Measurements from ENCODE around the gene LANCL3. TPM values are rescaled to one million over a fixed set of nuclear protein-coding genes. Genes with fewer than 3 reads are reported as not detected.
A peak's percentile ranks its signal among the peaks of the same experiment; 100 is the strongest.

LANCL3 gene
- total RNA-seq, 1 donor from 2014 or later, result 0.05 TPM

DNA sequence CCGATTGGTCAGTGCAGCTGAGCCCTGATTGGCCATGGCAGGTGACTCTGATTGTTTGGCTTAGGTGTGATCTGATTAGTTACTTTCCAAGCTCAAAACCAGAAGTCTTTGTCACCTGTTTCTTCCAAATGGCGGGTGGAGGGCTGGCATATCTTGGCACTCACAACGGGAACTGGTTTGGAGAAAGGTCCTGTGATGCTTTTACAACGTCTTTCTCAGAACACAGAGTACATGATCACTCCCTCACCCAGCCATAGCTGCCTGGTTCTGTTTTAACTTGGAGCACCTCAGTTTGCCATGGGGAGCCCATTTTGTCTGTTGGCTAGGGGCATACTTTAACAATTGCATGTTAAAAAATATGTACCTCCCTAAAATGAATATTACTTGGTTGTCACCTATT is 101.1 kb downstream of the LANCL3 start:
- intact Hi-C loops (cut with DNase I), result no loop called here
- no peak for ATAC-seq (ENCODE audit: poor library complexity)
- no peak for DNase-seq

DNA sequence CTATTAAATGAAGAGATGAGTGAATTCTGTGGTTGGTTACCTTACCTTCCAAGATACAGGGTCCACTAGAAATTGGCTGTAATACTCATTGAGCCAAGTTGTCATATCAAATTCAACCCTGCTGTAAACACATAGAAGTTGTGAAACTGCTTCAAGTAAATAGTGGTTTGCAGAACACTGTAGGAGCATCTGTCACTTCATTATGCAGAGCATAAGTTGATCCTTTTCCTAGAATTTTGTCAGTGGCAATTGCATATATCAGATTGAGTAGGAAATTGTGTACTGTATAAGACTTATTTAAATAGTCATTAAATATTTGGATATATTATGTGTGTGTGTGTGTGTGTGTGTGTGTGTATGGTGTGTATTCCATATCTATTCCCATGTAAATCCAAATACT is 105.3 kb downstream of the LANCL3 start:
- ATAC-seq (ENCODE audit: poor library complexity), result no peak

DNA sequence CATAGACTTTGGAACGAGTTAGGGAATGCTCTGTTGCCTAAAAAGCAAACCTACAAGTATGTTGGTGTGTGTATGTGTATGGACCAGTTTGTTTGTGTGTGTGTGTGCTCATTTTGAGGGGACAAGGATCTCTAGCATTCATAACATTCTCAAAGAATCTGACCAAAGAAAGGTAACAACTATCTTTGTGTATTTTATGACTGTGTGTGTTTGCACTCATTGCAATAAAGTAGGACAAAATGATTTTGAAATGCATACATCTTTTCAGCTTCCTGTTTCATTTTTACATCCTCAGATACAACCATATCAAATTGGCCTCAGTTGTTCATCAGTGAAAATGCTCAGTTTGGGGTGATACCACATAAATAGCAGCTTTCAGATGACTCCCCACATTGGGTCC is 105.8 kb downstream of the LANCL3 start:
- ATAC-seq (ENCODE audit: poor library complexity) (no peak), DNase-seq (no peak)
- intact Hi-C loops (cut with DNase I), result no loop called here

More for the DNA sequence above, 105.3 kb downstream of the LANCL3 start:
- DNase-seq, result no peak
- intact Hi-C loops (cut with DNase I), result no loop called here

DNA sequence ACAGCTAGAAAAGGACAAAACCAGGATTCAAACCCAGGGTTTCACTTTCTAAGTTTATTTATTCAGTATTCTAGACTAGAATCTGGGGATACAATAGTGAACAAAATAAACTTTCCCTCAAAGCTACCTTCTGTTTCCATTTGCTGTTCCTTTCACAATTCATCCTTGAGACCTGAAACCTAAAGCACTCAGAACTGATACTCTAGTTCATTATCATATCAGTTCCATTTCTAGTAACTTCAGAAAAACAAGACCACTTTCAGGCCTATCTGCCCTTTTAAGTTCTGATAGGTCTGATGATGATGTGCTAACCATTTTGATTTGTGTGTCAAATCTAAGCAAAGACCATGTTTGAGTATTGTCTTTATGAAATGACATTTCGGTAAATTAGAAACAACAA is 106.3 kb downstream of the LANCL3 start:
- ATAC-seq (ENCODE audit: poor library complexity), result no peak
- no peak for DNase-seq
- intact Hi-C loops (cut with DNase I), result no loop called here

DNA sequence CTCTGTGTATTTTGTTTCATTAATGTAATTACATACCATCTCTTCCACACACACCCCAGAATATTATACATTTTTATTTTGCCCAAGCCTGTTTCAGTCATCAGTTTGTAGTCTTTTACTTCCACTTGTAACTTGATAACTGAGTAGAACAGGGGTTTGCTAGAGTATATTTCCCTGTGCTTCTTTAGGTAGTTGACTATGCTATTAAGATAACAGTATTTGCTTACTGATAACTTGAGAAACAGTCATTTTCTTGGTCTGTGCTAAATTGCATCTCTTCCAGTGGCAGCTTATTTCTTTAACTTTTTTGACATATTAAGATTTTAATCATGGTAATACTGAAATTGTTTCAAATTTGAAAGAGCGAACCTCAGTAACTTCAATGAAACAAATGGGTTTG is 107.1 kb downstream of the LANCL3 start:
- intact Hi-C loops (cut with DNase I), result no loop called here
- ATAC-seq (ENCODE audit: poor library complexity), result no peak
- DNase-seq, result no peak

DNA sequence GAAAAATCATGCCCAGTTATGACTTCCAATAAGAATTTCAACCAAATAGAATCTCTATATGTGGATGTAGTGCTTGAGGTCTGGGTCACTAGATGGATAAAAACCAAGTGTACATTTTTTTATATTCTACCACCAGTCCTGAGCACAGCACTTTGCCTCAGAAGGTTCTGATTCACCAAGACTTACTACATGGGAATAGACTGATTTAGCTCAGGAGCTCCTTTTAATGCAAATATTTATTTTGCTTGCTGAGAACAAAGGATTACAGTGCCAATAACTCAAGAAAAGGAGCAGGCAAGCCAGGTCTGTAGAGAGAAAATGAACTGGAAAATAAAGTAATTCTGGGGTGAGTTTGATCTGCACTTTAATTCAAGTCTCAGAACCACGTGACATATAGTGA is 107.8 kb downstream of the LANCL3 start:
- intact Hi-C loops (cut with DNase I), result no loop called here
- DNase-seq (no peak), ATAC-seq (ENCODE audit: poor library complexity) (no peak)

DNA sequence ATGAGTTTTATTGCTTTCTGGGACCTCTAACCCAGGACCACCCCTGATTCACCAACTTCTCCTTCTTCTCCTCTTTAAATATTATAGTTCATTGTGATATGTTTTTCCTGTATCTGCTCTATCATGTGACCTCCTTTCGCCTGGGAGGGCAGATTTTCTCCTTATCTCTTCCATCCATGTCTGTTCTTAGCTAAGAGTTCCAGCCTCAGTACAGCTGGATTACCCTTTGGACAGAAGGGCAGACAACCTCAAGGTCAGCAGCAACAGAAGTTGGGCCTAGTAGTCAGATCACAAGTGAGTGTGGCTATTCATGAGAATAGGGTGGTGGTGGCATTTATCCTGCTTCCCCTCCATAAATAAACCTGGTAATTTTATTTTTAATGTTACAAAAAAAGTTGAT is 108.4 kb downstream of the LANCL3 start:
- intact Hi-C loops (cut with DNase I), result no loop called here
- ATAC-seq (ENCODE audit: poor library complexity) (no peak), DNase-seq (no peak)

DNA sequence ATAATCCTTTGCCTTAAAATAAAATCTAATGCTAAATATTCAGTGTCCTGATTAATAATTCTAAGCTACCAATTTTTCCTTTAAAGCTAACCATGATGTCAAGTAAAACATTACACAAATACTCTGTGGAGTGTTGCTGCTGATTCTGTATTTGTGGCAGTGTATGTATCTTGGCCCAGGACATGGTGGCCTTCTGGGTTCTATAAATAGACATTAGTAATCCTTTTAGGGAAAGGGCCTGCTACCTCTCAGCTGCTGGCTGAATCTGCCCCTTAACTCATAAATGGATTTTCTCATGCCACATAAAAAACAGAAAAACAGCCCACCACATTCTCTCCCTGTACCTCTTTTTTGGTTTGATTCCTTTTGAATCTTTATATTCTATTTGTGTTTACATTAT is 113.0 kb downstream of the LANCL3 start:
- DNase-seq (no peak), ATAC-seq (ENCODE audit: poor library complexity) (peak; percentile 79)
- intact Hi-C loops (cut with DNase I), result no loop called here

DNA sequence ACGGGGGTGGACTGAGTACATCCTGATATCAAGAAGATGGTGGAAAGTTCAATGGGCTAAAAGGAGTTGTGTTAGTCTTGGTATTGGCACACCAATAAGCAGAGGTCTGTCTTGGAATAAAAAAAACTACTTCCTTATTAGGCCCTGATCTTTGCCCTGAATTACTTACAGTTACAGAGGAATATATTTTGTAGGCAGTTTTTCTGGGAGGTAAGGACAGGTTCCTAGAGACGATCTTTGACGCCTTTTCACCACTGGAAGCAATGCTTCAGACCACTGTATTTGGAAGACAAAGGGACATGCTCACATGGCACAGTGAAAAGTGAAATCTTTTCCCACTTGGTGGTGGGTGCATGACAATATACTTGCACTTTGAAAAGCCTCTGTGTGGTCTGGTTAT is 113.5 kb downstream of the LANCL3 start:
- intact Hi-C loops (cut with DNase I), result no loop called here
- no peak for DNase-seq

DNA sequence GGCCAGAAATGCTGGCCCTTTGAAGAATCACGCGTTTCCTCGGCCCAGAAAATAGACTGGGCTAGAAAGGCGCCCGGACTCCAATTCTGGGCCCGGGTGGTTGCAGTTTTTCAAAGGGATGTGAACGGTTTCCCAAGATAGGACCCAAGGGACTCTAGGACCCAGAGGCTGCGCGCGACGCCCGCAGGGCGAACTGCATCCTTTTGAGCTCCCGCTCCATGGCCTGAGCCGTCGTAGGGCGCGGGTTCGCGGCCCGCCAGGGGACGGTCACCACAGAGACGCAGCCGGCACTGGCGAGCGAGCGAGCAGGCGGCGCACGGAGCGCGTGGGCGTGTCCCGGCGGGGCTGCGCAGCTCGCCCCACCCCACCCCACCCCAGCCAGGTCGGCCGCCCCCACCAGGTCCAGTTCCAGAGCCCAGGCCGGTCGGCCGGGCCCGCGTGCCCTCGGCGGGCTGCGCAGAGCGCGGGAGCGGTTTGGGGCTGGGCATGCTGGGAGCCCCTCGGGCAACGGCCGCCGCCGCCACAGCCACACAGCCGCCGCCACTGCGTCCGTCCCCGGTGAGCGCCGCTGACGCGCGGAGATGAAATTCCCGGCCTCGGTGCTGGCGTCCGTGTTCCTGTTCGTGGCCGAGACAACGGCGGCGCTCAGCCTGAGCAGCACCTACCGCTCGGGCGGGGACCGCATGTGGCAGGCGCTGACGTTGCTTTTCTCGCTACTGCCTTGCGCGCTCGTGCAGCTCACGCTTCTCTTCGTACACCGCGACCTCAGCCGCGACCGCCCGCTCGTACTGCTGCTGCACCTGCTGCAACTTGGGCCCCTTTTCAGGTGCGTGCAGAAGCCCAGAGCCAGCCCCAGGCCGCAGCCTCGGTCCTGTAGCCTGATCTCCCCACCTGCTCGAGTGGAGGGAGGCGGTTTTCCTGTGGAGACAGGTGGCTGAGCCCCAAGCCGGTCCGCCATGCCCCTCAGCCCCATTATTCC is 114.2 kb downstream of the LANCL3 start, which contains the start of gene XK:
Gene XK (plus strand): TSS at position 411 of the 979 bp plus-strand sequence. CDS start 171 bp downstream, at position 582.
- intact Hi-C loops (cut with DNase I), result no loop called here
- DNase-seq (peak; percentile 62), ATAC-seq (ENCODE audit: poor library complexity) (peak; percentile 86)

More for the DNA sequence above, 113.5 kb downstream of the LANCL3 start:
- ATAC-seq (ENCODE audit: poor library complexity), result no peak

DNA sequence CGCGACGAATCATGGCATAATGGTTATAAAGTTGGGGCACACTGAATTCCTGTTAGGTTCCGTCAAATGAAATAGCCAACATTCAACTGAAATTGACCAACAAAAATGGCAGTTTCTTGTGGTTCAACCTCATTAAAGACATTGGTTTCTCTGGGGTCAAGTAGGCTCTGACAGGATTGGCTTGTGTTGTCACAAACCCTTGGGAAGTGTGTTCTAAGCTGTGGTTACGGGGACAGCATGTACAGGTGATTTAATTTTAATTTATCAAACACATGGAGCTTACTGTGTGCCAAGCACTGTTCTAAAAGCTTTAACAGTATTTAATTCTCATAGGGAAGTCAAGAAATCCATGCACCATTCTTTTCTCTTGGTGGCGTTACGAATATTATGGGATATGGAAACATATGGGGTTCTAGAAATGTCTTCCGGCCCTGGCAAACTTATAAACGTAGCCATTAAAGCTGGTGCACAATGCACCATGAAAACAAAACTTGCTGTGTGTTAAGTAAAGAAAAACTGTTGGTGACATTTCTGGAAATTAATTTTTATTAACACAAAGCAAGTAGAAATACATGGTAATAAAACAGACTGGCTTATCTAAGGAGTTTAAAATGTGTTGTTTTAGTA is 115.0 kb downstream of the LANCL3 start:
- intact Hi-C loops (cut with DNase I), result no loop called here
- no peak for DNase-seq
- peak; percentile 45 for ATAC-seq (ENCODE audit: poor library complexity)

DNA sequence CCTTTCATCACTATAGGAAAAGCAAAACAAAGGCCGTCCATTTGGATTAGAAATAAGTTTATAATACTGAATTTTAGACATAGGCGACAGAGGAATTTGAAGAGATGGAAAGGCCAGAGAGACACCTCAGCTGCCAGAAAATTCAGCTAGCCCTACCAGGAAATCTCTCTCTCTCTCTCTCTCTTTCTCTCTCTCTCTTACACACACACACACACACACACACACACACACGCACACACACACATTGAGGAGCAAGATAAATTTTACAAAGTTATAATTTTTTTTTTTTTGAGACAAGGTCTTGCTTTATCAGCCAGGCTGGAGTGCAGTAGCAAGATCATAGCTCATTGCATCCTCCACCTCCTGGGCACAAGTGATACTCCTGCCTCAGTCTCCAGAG is 115.5 kb downstream of the LANCL3 start:
- DNase-seq, result no peak
- intact Hi-C loops (cut with DNase I), result no loop called here
- no peak for ATAC-seq (ENCODE audit: poor library complexity)

DNA sequence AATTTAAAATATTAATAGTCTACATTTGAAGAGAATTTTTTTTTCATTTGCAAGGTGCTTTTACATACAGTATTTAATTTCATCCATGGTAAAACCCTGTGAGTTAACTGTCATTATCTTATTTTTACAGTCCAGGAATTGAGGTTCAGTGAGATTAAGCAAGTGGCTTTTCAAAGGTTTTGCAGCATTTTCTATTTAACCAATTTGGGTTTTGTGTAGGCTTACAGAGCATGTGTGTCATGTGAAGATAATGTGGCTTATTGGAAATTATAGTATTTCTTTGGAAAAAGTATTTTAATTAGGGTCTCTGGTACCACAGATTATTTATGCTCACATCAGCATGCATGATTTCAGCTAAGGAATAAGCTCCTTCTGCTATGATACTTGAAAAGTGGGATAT is 118.7 kb downstream of the LANCL3 start:
- ATAC-seq (ENCODE audit: poor library complexity), result no peak
- DNase-seq, result no peak
- intact Hi-C loops (cut with DNase I), result no loop called here

DNA sequence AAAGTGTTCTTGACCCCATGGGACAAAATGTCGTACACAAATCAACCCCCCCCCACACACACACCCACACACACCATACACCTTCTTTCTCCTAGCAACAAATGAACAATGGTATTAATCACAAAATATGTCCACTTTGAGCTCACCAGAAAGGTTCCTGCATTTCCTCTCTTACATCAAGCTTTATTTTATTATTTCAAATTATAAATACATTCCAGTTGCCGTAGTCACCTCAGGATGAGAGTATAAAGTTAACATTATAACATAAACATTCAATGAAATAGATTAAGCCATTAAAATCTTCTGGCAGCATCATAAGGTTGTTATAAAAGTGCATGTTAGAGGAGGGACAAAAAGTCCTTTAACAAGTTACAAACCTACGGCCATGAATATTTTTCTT is 121.5 kb downstream of the LANCL3 start:
- ATAC-seq (ENCODE audit: poor library complexity) (no peak), DNase-seq (no peak)
- intact Hi-C loops (cut with DNase I), result no loop called here

DNA sequence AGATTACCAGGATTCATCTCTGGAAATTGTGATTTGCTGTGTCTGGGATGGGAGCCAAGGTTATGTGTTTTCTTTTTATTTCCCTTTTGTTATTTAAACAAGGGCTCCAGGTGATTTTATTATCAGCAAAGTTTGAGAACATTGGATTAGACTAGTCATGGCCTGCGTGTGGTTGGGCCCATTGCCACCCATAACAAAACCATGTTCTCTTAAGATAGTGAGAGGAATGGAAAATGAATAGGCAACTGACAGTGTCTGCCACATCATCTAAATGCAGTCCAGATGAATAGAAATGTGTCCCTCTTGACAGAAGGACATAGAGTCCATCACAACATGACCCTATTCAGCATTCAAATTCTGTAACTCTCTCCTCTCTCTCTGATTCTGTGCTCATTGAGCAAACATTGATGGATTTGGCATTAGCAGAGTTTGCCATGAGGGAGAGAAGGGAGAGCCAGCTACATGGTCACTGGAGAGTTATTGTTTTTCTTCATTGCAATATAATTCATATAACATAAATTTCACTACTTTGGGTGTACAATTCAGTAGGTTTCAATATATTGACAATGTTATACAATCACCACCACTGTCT is 125.8 kb downstream of the LANCL3 start:
- DNase-seq, result no peak
- intact Hi-C loops (cut with DNase I), result no loop called here
- peak; percentile 31 for ATAC-seq (ENCODE audit: poor library complexity)

DNA sequence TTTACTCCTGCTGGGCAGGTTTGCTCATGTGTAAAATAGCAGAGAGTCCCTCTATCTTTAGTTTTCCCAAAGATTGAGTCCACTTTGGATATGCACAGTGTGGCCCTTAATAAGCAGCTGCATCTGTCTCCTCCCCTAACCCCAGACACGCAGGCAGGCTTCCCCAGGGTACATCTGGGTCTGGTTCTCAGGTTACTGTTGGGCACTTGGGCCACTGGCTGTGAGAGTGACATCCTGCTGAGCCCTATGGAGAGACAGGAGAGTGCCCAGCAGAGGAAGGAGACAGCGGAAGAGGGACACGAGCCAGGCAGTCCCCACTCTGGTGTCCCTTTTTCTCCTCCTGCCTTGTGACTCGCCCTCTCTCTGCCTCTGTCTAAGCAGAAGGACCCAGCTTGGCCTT is 130.1 kb downstream of the LANCL3 start:
- intact Hi-C loops (cut with DNase I), result no loop called here
- ATAC-seq (ENCODE audit: poor library complexity) (peak; percentile 49), DNase-seq (no peak)

DNA sequence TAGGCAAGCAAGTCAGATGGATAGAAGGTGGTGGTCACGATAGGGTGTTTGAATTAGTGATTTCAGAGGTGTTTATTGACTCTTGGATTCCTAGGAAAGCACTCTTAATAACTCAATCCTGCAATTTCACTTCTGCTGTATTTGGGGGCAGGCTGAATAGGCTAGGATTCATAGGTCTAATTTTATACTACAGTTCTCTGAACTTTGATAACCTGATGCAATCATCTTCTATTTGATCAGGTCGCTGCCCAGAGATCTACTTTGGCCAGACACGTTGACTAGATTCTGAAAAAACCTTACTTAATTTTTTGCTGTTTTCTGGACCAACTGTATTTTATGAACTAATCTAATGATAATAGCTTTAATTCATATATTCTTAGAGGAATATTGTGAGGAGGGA is 140.5 kb downstream of the LANCL3 start:
- intact Hi-C loops (cut with DNase I), result no loop called here
- no peak for DNase-seq
- ATAC-seq (ENCODE audit: poor library complexity), result no peak

DNA sequence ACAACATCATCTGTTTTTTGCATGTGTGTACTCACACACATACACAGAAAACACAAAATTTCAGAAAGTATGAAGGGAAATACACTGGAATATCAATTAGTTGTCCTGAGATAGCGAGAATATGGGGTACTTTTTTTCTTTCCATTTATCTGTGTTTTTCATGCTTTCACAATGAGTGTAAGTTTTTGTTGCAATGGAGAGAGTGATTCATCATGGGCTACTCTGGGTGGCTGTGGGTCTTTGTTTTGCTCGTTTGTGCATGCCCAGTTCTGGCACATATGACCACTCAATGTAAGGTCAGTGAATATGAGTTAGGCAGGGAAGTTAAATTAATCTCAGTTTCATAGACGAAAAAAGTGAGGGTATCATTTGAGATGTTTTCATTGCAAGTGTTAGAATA is 141.0 kb downstream of the LANCL3 start:
- no peak for ATAC-seq (ENCODE audit: poor library complexity)
- no peak for DNase-seq
- intact Hi-C loops (cut with DNase I), result no loop called here

DNA sequence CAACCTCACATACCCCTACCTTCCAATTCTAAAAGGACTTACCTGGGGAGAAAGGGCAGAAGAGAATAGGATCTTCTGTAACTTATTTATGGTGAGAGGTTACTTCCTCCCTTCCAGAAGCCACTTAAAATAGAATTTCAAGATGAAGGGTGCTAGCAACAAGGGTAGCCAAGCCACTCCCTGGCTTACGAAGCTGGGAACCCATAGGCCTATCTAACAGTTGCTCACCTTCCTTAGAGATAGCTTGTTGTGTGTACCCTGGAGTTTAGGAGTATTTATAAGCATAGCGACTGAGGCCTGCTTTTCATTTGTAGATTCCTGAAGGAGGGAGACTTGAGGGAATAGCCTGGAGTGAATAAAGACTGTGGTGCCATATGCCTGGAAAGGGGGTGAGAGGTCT is 143.0 kb downstream of the LANCL3 start:
- DNase-seq (no peak), ATAC-seq (ENCODE audit: poor library complexity) (peak; percentile 68)
- intact Hi-C loops (cut with DNase I), result no loop called here

DNA sequence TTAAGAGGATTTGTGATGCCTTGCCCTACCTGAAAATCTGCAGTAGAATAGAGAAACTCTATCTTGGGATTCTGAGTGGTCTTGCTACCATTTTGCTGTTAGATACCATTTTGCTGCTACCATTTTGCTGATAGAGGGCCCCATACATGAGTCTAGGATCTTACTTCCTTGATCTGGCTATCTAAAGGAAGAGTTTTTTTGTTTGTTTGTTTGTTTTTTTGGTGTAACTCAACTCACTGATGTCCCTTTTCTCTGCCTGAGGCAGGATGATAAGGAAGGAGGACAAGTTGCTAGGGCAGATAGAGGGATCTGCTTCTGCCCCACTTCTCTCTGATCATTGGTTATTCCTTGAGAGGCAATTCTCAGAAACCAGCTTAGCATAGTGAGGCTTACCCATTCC is 145.1 kb downstream of the LANCL3 start:
- intact Hi-C loops (cut with DNase I), result no loop called here
- no peak for DNase-seq
- no peak for ATAC-seq (ENCODE audit: poor library complexity)

All from Right ventricle myocardium superior (tissue), 1 donor.